Measurements from ENCODE around the gene GGCX. TPM values are rescaled to one million over a fixed set of nuclear protein-coding genes. Genes with fewer than 3 reads are reported as not detected.

GGCX gene
- total and polyA plus RNA-seq, 2 experiments from 2014 or later, result 64.5 to 66.1 TPM

DNA sequence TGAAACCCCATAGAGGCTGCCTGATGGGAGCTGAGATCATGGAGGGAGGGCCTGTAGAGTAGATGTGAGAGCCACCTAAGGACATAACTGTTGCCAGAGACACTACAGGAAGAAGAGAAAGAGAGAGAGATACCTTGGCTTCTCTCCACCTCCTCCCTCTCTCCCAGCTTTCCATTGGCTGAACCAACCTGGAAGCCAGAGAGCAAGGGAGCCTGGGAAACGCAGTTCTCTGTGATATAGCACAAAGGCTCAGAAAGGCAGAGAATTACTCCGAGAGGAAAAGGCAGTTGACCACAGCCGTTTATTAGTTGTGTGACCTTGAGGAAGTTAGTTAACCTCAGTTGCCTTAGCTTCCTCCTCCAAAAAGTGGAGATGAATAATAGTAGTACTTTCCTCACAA lies 60.0 kb downstream of the GGCX start:
- H3K27me3 ChIP-seq, result no peaks in the 10 kb centered on the region
- H3K9me3 ChIP-seq (ENCODE audit: low read depth), result no peaks in the 10 kb centered on the region
- H4K20me1 ChIP-seq (ENCODE audit: insufficient read depth, poor library complexity, severe bottlenecking), result no peaks in the 10 kb centered on the region
- H3K4me3 ChIP-seq, result no peak overlapping the region
- 78% methylated on average over 3 of the region's 3 CpGs for WGBS (ENCODE audit: low lambda C conversion rate, missing lambda C conversion rate)
- H3K36me3 ChIP-seq (replicated peaks; ENCODE audit: insufficient read depth, low read depth), result no peaks in the 10 kb centered on the region
- no peak overlapping the region for H3K27ac ChIP-seq
- H3K4me2 ChIP-seq, result no peak overlapping the region
- H2AFZ ChIP-seq, result no peak overlapping the region
- TF ChIP-seq EZH2 (IDR thresholded peaks at IDR 0.05; ENCODE audit: borderline replicate concordance) (no peak), EZH2phosphoT487 (IDR thresholded peaks at IDR 0.05; ENCODE audit: low read depth, severe bottlenecking, unreplicated experiment) (no peak)
- TF ChIP-seq, protein P1, sequence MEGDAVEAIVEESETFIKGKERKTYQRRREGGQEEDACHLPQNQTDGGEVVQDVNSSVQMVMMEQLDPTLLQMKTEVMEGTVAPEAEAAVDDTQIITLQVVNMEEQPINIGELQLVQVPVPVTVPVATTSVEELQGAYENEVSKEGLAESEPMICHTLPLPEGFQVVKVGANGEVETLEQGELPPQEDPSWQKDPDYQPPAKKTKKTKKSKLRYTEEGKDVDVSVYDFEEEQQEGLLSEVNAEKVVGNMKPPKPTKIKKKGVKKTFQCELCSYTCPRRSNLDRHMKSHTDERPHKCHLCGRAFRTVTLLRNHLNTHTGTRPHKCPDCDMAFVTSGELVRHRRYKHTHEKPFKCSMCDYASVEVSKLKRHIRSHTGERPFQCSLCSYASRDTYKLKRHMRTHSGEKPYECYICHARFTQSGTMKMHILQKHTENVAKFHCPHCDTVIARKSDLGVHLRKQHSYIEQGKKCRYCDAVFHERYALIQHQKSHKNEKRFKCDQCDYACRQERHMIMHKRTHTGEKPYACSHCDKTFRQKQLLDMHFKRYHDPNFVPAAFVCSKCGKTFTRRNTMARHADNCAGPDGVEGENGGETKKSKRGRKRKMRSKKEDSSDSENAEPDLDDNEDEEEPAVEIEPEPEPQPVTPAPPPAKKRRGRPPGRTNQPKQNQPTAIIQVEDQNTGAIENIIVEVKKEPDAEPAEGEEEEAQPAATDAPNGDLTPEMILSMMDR (IDR thresholded peaks at IDR 0.05; ENCODE audit: poor library complexity), result no peak
- H3K4me1 ChIP-seq (ENCODE audit: insufficient read depth), result peaks cover 28% of the 10 kb centered on the region
- no peak for DNase-seq (ENCODE audit: low spot score)
- H3K9me2 ChIP-seq (replicated peaks; ENCODE audit: insufficient read depth), result no peaks in the 10 kb centered on the region
- H3K79me2 ChIP-seq, result no peaks in the 10 kb centered on the region

DNA sequence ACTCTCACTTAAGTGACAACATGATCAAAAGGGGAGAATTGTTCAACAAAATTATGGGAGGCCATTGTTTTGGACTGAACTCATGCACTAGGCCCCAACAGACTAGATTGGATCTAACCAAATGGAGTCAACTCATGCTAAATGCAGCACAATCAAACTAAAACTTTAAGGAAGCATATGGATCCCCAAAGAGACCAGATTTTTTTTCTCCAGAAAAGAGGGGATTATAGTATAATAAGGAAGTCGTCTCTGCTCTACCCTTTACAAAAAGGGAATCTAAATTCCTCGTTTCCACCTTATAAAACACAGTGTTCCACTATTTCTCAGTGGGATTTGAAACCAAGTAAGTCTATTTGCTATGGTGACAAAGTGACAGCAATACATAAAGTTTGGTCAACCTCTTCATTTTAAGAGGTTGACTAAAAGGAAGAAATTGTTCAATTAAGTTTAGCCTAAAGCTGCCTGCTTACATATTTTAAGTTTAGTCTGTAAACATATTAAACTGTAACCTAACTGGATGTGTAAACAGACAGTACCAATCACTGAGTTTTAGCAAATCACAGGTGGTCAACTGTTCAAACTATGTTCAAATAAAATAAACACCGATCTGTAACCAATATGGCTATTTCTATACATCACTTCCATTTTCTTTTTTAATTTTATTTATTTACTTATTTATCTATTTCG lies 63.2 kb downstream of the GGCX start:
- no peaks in the 10 kb centered on the region for H3K27me3 ChIP-seq
- no peaks in the 10 kb centered on the region for H4K20me1 ChIP-seq (ENCODE audit: insufficient read depth, poor library complexity, severe bottlenecking)
- H2AFZ ChIP-seq, result no peak overlapping the region
- no peak overlapping the region for H3K4me2 ChIP-seq
- 83% methylated on average over 4 of the region's 4 CpGs for WGBS (ENCODE audit: low lambda C conversion rate, missing lambda C conversion rate)
- no peak overlapping the region for H3K4me3 ChIP-seq
- no peak overlapping the region for H3K27ac ChIP-seq
- H3K9me3 ChIP-seq (ENCODE audit: low read depth), result no peaks in the 10 kb centered on the region
- no peaks in the 10 kb centered on the region for H3K36me3 ChIP-seq (replicated peaks; ENCODE audit: insufficient read depth, low read depth)
- no peaks in the 10 kb centered on the region for H3K79me2 ChIP-seq
- H3K4me1 ChIP-seq (ENCODE audit: insufficient read depth), result peaks cover 13% of the 10 kb centered on the region
- H3K9me2 ChIP-seq (replicated peaks; ENCODE audit: insufficient read depth), result no peaks in the 10 kb centered on the region
- TF ChIP-seq, protein P1 (IDR thresholded peaks at IDR 0.05; ENCODE audit: poor library complexity), result no peak
- no peak for TF ChIP-seq EZH2phosphoT487 (IDR thresholded peaks at IDR 0.05; ENCODE audit: low read depth, severe bottlenecking, unreplicated experiment)
- no peak for TF ChIP-seq EZH2 (IDR thresholded peaks at IDR 0.05; ENCODE audit: borderline replicate concordance)
- DNase-seq (ENCODE audit: low spot score), result no peak

DNA sequence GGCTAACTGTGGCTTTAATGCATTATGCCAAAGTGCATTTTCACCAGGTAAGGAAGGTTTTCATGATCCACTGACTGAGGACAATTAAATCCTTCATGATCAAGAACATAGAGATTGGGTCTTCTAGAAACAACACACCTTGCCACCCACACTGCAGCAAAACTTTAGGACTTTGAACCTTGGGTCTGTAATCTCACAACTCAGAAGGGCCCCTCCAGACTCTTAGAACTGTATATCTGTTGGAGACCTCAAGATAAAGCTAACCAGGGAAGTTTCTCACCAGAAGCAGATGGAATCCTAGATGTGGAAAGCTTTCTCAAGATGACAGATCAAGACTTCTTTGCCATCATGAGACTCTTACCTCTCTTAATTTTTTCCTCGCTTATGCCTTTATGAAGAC lies 64.9 kb downstream of the GGCX start:
- H4K20me1 ChIP-seq (ENCODE audit: insufficient read depth, poor library complexity, severe bottlenecking), result no peaks in the 10 kb centered on the region
- no peak overlapping the region for H3K4me2 ChIP-seq
- H3K27me3 ChIP-seq, result no peaks in the 10 kb centered on the region
- no peaks in the 10 kb centered on the region for H3K9me3 ChIP-seq (ENCODE audit: low read depth)
- no peak overlapping the region for H3K4me3 ChIP-seq
- H2AFZ ChIP-seq, result no peak overlapping the region
- no peak for DNase-seq (ENCODE audit: low spot score)
- no peaks in the 10 kb centered on the region for H3K9me2 ChIP-seq (replicated peaks; ENCODE audit: insufficient read depth)
- peak overlapping the region; percentile 76 for H3K27ac ChIP-seq
- TF ChIP-seq EZH2 (IDR thresholded peaks at IDR 0.05; ENCODE audit: borderline replicate concordance) (no peak), EZH2phosphoT487 (IDR thresholded peaks at IDR 0.05; ENCODE audit: low read depth, severe bottlenecking, unreplicated experiment) (no peak)
- TF ChIP-seq, protein P1 (IDR thresholded peaks at IDR 0.05; ENCODE audit: poor library complexity), result no peak
- peaks cover 9% of the 10 kb centered on the region for H3K4me1 ChIP-seq (ENCODE audit: insufficient read depth)
- WGBS (ENCODE audit: low lambda C conversion rate, missing lambda C conversion rate), result 96% methylated on average over 1 of the region's 1 CpG
- no peaks in the 10 kb centered on the region for H3K36me3 ChIP-seq (replicated peaks; ENCODE audit: insufficient read depth, low read depth)
- no peaks in the 10 kb centered on the region for H3K79me2 ChIP-seq

Small RNA genes lying within 50 kb of the gene (small RNA-seq; reads per million reads assigned to genes)
- not detected for gene RN7SL126P

Other genes starting within 250 kb of the GGCX start
- 66.5 and 72.0 TPM in 2 replicates for gene TGOLN2, start 233.5 kb downstream of the GGCX start, total RNA-seq
- gene TGOLN2, start 233.5 kb downstream of the GGCX start, polyA plus RNA-seq, result 51.1 and 52.4 TPM in 2 replicates
- gene RETSAT, start 207.0 kb downstream of the GGCX start, total RNA-seq, result 55.3 and 58.5 TPM in 2 replicates
- 22.2 and 24.7 TPM in 2 replicates for gene RETSAT, start 207.0 kb downstream of the GGCX start, polyA plus RNA-seq
- gene ELMOD3, start 206.7 kb downstream of the GGCX start, total RNA-seq, result 17.6 and 25.1 TPM in 2 replicates
- 16.4 and 18.1 TPM in 2 replicates for gene ELMOD3, start 206.7 kb downstream of the GGCX start, polyA plus RNA-seq
- gene CAPG, start 151.1 kb downstream of the GGCX start, total RNA-seq, result 108 and 123 TPM in 2 replicates
- gene CAPG, start 151.1 kb downstream of the GGCX start, polyA plus RNA-seq, result 172 and 188 TPM in 2 replicates
- gene SH2D6, start 142.8 kb downstream of the GGCX start, total RNA-seq, result 0.27 and 0.36 TPM in 2 replicates
- gene SH2D6, start 142.8 kb downstream of the GGCX start, polyA plus RNA-seq, result 2.3 and 2.8 TPM in 2 replicates
- gene MAT2A, start 22.3 kb downstream of the GGCX start, total RNA-seq, result 202 and 252 TPM in 2 replicates
- 379 and 465 TPM in 2 replicates for gene MAT2A, start 22.3 kb downstream of the GGCX start, polyA plus RNA-seq
- gene VAMP8, start 16.1 kb upstream of the GGCX start, total RNA-seq, result 50.7 and 70.4 TPM in 2 replicates
- 213 and 240 TPM in 2 replicates for gene VAMP8, start 16.1 kb upstream of the GGCX start, polyA plus RNA-seq
- gene VAMP5, start 22.9 kb upstream of the GGCX start, total RNA-seq, result 2.1 and 2.7 TPM in 2 replicates
- gene VAMP5, start 22.9 kb upstream of the GGCX start, polyA plus RNA-seq, result 36.1 TPM in 2 replicates
- gene RNF181, start 34.3 kb upstream of the GGCX start, total RNA-seq, result 139 and 159 TPM in 2 replicates
- 250 and 256 TPM in 2 replicates for gene RNF181, start 34.3 kb upstream of the GGCX start, polyA plus RNA-seq
- 20.1 and 25.7 TPM in 2 replicates for gene TMEM150A, start 41.2 kb upstream of the GGCX start, total RNA-seq
- 64.6 and 67.9 TPM in 2 replicates for gene TMEM150A, start 41.2 kb upstream of the GGCX start, polyA plus RNA-seq
- 21.6 and 23.1 TPM in 2 replicates for gene C2orf68, start 50.6 kb upstream of the GGCX start, total RNA-seq
- 28.3 and 28.4 TPM in 2 replicates for gene C2orf68, start 50.6 kb upstream of the GGCX start, polyA plus RNA-seq
- 41.7 and 63.9 TPM in 2 replicates for gene USP39, start 54.7 kb upstream of the GGCX start, total RNA-seq
- 27.5 and 38.5 TPM in 2 replicates for gene USP39, start 54.7 kb upstream of the GGCX start, polyA plus RNA-seq
- gene SFTPB, start 106.7 kb upstream of the GGCX start, total RNA-seq, result 13.0 and 27.6 TPM in 2 replicates
- gene SFTPB, start 106.7 kb upstream of the GGCX start, polyA plus RNA-seq, result 1.1 and 3.3 TPM in 2 replicates
- not detected in 2 replicates for gene GNLY, start 132.9 kb upstream of the GGCX start, total RNA-seq
- 1.0 TPM in 1 of 2 replicates, not detected in the other for gene GNLY, start 132.9 kb upstream of the GGCX start, polyA plus RNA-seq
- 2.0 and 2.9 TPM in 2 replicates for gene ATOH8, start 192.5 kb upstream of the GGCX start, total RNA-seq
- gene ATOH8, start 192.5 kb upstream of the GGCX start, polyA plus RNA-seq, result 1.3 and 2.1 TPM in 2 replicates

Data from hepatocyte (in vitro differentiated cells).